Cardiac septum (tissue), 1 donor: ENCODE measurements around the gene GRIK5. TPM values are rescaled to one million over a fixed set of nuclear protein-coding genes. Genes with fewer than 3 reads are reported as not detected.

Source experiments
- DNase-seq: peaks from one replicate; pipeline ENCODE4 v3.0.0-alpha.2; 2020; ENCODE audit warnings: low spot score
- intact Hi-C: fragments of 100-400 bp; cut with DNase I; formaldehyde crosslinking; loops from one replicate; pipeline ENCODE4 v1.14.0; 2022
- total RNA-seq: library from RNA; stranded (reverse); fragmentation: NEBNext Ultra II Directional; extraction: Animal tissue kit (Norgen Biotek cat#: 25700); gene quantifications from one replicate; pipeline ENCODE4 v1.2.1, GENCODE V29; 2021
- donor health status: DM: no; HTN: no; CAD: no.

GRIK5 gene
- total RNA-seq, 1 donor from 2014 or later: 4.6 TPM

GRCh38 chr19:41971363-41971762 lies 98.6 kb downstream of the GRIK5 start:
- intact Hi-C loops: no loop called here
- no peak for DNase-seq

GRCh38 chr19:41969772-41970458 lies 100.1 kb downstream of the GRIK5 start:
- DNase-seq: no peak
- intact Hi-C loops: no loop called here

- intact Hi-C loops: no loop called here
- no peak for DNase-seq
Measured at GRCh38 chr19:41968751-41969595, 101.0 kb downstream of the GRIK5 start.

- intact Hi-C loops: no loop called here
- DNase-seq: peak; percentile 84
Measured at GRCh38 chr19:41967054-41967783, 102.8 kb downstream of the GRIK5 start.

- no peak for DNase-seq
- intact Hi-C loops: no loop called here
Measured at GRCh38 chr19:41965106-41965505, 104.9 kb downstream of the GRIK5 start.

- DNase-seq: no peak
- intact Hi-C loops: no loop called here
Measured at GRCh38 chr19:41960973-41961372, 109.0 kb downstream of the GRIK5 start.

- DNase-seq: peak; percentile 96
- intact Hi-C loops: loop anchor here (5.0 kb wide), 2 partner anchors 77 to 102 kb away; partner anchors contain the start of gene ARHGEF1
Measured at GRCh38 chr19:41959056-41960053, 110.7 kb downstream of the GRIK5 start, which contains the start of gene RABAC1. Gene RABAC1, minus strand, starts transcription at chr19:41959321. Its CDS starts 29 bp downstream, at chr19:41959292.

GRCh38 chr19:41958367-41959055 lies 111.5 kb downstream of the GRIK5 start:
- intact Hi-C loops: loop anchor here (5.0 kb wide), 2 partner anchors 76 to 101 kb away; partner anchors contain the start of gene ARHGEF1
- peak; percentile 94 for DNase-seq

- intact Hi-C loops: loop anchor here (5.0 kb wide), 2 partner anchors 76 to 101 kb away; partner anchors contain the start of gene ARHGEF1
- peak; percentile 89 for DNase-seq
Measured at GRCh38 chr19:41957838-41958366, 112.1 kb downstream of the GRIK5 start.

GRCh38 chr19:41957161-41957837 lies 112.7 kb downstream of the GRIK5 start:
- intact Hi-C loops: loop anchor here (5.0 kb wide), 2 partner anchors 75 to 100 kb away; partner anchors contain the start of gene ARHGEF1
- DNase-seq: no peak

GRCh38 chr19:41956621-41957020 lies 113.4 kb downstream of the GRIK5 start:
- DNase-seq: no peak
- intact Hi-C loops: loop anchor here (5.0 kb wide), 2 partner anchors 74 to 99 kb away; partner anchors contain the start of gene ARHGEF1

GRCh38 chr19:41955521-41955920 lies 114.5 kb downstream of the GRIK5 start:
- no peak for DNase-seq
- intact Hi-C loops: loop anchor here (5.0 kb wide), 2 partner anchors 73 to 98 kb away; partner anchors contain the start of gene ARHGEF1

GRCh38 chr19:41951686-41952172 lies 118.3 kb downstream of the GRIK5 start:
- intact Hi-C loops: no loop called here
- peak; percentile 93 for DNase-seq
